ENCODE measurements around the gene PELI2. TPM values are rescaled to one million over a fixed set of nuclear protein-coding genes. Genes with fewer than 3 reads are reported as not detected.

The PELI2 gene
- total and polyA plus RNA-seq, 5 donors from 2014 or later: 0.07 to 5.8 (median 1.3) TPM

DNA sequence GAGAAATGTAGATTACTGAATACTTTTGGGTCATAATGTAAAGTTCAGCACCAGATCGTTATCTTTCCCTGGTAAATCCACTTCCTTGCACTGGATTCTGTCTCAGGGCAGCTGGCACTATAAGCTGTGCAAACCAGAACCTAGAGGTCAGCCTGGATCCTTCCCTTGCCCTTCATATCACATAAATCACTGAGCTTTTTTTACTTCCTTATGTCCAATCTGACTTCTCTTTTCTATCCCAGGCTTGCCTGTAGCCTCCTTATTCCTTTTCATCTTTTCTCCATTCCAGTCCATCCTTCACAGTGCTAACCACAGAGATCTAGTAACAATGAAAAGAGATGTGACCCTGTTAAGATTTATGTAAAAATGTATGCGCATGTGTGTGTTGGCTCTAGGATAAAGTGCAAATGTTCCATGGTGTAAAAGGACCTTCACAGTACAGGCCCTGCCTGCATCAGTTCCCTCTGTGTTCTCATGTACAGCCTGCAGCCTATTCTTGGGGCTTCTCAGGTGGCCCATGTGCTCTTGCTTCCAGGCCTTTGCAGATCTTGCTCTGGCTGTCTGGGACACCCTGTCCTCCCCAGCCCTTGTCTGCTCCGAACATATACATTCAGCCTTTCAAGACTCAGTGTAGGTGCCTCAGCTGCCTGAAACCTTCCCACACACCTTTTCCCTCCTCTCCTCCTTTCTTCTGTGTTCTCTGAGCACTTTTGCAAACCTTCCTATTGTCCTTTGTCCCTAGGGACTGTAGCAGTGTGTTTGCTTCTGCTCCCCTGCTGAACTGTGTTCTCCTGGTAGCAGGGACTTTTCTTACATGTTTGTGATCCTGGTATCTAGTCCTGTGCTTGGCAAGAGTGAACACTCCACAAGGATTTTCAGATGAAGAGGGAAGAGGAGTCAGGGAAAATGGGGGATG, 30.0 kb downstream of the PELI2 start:
- Mint-ChIP-seq H3K4me3 (no peak overlapping the region), H3K27ac (no peak overlapping the region)

DNA sequence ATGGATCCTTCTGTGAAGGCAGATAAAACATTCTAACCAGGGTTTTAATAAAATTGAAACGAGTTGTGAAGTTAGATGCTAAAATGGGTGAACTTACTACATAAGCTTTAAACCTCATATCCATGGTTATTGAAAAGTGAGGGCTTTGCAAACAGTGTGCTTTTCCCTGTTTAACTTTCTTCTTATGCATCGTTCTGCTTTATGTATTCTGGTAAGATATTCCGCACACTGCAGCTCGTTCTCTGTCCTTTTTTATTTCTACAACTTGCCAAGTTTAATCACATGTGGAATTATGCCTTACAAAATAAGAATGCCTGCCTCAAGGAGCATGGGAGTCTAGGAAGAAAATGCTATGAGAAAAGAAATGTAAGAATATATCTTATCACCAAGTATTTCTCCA, 30.9 kb downstream of the PELI2 start:
- Mint-ChIP-seq H3K4me3 (no peak overlapping the region), H3K4me1 (peaks cover 0 to 43% (median 11%) of the 10 kb centered on the region in 4 donors), H3K27ac (no peak overlapping the region), H3K36me3 (no peaks in the 10 kb centered on the region), H3K9me3 (no peaks in the 10 kb centered on the region), H3K27me3 (no peaks in the 10 kb centered on the region)
- H3K27me3 ChIP-seq (ENCODE audit: control insufficient read depth, insufficient read depth, low read length): no peaks in the 10 kb centered on the region
- ATAC-seq (ENCODE audit: low read depth in 2 of 2) (no peak), DNase-seq (no peak)
- no peaks in the 10 kb centered on the region for H3K4me1 ChIP-seq (ENCODE audit: control insufficient read depth, insufficient read depth, low read length, poor library complexity, severe bottlenecking)
- no peak overlapping the region for H3K4me3 ChIP-seq (ENCODE audit: low read depth, low read length)
- no peaks in the 10 kb centered on the region for H3K9me3 ChIP-seq (ENCODE audit: control insufficient read depth in 2 of 2, low read length in 2 of 2)
- no peaks in the 10 kb centered on the region for H3K36me3 ChIP-seq (ENCODE audit: control insufficient read depth, insufficient read depth, low read length)
- no peak overlapping the region for H3K27ac ChIP-seq (ENCODE audit: insufficient read depth, low read length, poor library complexity, severe bottlenecking)

More for the DNA sequence above, 30.0 kb downstream of the PELI2 start:
- no peaks in the 10 kb centered on the region for H3K27me3 Mint-ChIP-seq
- no peaks in the 10 kb centered on the region for H3K4me1 ChIP-seq (ENCODE audit: control insufficient read depth, insufficient read depth, low read length, poor library complexity, severe bottlenecking)
- H3K9me3 ChIP-seq (ENCODE audit: control insufficient read depth in 2 of 2, low read length in 2 of 2): no peaks in the 10 kb centered on the region
- no peak for DNase-seq
- no peaks in the 10 kb centered on the region for H3K9me3 Mint-ChIP-seq
- no peak overlapping the region for H3K4me3 ChIP-seq (ENCODE audit: low read depth, low read length)
- H3K4me1 Mint-ChIP-seq: peaks cover 0 to 39% (median 12%) of the 10 kb centered on the region in 4 donors
- no peak for ATAC-seq (ENCODE audit: low read depth in 2 of 2)
- no peaks in the 10 kb centered on the region for H3K36me3 Mint-ChIP-seq
- H3K27ac ChIP-seq (ENCODE audit: insufficient read depth, low read length, poor library complexity, severe bottlenecking): no peak overlapping the region
- H3K27me3 ChIP-seq (ENCODE audit: control insufficient read depth, insufficient read depth, low read length): peaks cover 2% of the 10 kb centered on the region
- no peaks in the 10 kb centered on the region for H3K36me3 ChIP-seq (ENCODE audit: control insufficient read depth, insufficient read depth, low read length)

DNA sequence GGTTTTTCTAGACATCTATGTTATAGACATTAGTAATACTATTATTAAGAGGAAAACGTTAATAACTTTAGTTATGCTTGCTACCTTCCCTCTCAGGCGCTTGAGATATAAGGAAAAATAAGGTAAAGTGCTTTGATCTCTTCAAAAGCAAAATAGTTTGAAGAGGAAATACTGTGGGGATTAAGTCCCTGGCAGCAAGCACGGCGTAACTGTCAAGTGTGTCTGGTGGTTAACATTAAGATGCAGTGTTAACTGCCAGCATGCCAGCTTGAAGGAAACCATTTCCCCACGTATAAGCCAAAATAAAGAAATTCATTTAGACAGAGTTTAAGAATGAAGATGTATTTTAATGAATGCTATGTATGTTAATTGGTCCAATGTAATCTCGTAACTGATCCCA, 31.8 kb downstream of the PELI2 start:
- Mint-ChIP-seq H3K36me3 (no peaks in the 10 kb centered on the region), H3K4me3 (no peak overlapping the region), H3K4me1 (peaks cover 0 to 51% (median 12%) of the 10 kb centered on the region in 4 donors), H3K27ac (no peak overlapping the region), H3K9me3 (no peaks in the 10 kb centered on the region), H3K27me3 (peaks cover 8% of the 10 kb centered on the region)
- no peak for DNase-seq
- H3K4me3 ChIP-seq (ENCODE audit: low read depth, low read length): no peak overlapping the region
- H3K36me3 ChIP-seq (ENCODE audit: control insufficient read depth, insufficient read depth, low read length): no peaks in the 10 kb centered on the region
- H3K27me3 ChIP-seq (ENCODE audit: control insufficient read depth, insufficient read depth, low read length): no peaks in the 10 kb centered on the region
- no peak for ATAC-seq (ENCODE audit: low read depth in 2 of 2)
- H3K27ac ChIP-seq (ENCODE audit: insufficient read depth, low read length, poor library complexity, severe bottlenecking): no peak overlapping the region
- H3K4me1 ChIP-seq (ENCODE audit: control insufficient read depth, insufficient read depth, low read length, poor library complexity, severe bottlenecking): no peaks in the 10 kb centered on the region
- H3K9me3 ChIP-seq (ENCODE audit: control insufficient read depth in 2 of 2, low read length in 2 of 2): no peaks in the 10 kb centered on the region

DNA sequence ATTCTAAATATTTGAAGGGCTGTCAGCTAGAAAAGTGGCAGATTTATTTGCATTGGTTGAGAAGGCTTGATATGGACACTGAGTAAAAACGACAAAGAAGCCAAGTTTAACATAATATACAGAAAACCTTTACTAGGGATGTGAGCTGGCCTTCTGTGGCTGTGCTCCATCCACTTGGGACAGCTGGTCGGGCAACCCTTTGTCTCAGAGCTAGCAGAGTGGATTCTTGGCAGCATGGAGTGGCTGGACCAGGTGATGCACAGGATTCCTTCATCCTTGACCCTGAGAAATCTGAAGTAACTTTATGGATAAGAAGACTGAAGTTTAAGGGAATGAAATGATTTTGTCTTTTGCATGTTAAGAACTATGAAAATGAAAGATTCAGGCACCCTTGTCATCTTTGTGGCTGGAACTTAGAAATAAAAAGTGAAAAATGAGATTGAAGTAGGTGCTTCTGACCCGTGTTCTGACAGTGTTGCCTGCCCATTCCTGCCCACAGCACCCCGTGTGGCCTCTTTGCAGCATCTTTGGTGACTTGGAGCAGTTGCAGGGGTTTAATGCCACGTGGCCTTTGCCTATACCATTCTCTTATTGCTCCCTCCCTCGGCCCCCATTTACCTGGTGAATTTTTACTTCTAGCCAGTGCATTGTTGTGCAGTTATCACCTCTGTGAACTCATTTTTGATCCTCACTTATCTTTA, 32.6 kb downstream of the PELI2 start:
- ATAC-seq (ENCODE audit: low read depth in 2 of 2): no peak
- Histone ChIP-seq H3K27me3 (ENCODE audit: control insufficient read depth, insufficient read depth, low read length) (no peaks in the 10 kb centered on the region), H3K4me1 (ENCODE audit: control insufficient read depth, insufficient read depth, low read length, poor library complexity, severe bottlenecking) (no peaks in the 10 kb centered on the region), H3K27ac (ENCODE audit: insufficient read depth, low read length, poor library complexity, severe bottlenecking) (no peak overlapping the region), H3K4me3 (ENCODE audit: low read depth, low read length) (no peak overlapping the region), H3K36me3 (ENCODE audit: control insufficient read depth, insufficient read depth, low read length) (no peaks in the 10 kb centered on the region), H3K9me3 (ENCODE audit: control insufficient read depth in 2 of 2, low read length in 2 of 2) (no peaks in the 10 kb centered on the region)
- no peak overlapping the region for H3K4me3 Mint-ChIP-seq
- peak overlapping the region in 1 of 3 donors; percentile 0 for H3K27ac Mint-ChIP-seq
- no peaks in the 10 kb centered on the region for H3K9me3 Mint-ChIP-seq
- no peaks in the 10 kb centered on the region for H3K36me3 Mint-ChIP-seq
- H3K4me1 Mint-ChIP-seq: peaks cover 0 to 48% (median 13%) of the 10 kb centered on the region in 4 donors
- DNase-seq: peak in 1 of 3 donors; percentile 20
- peaks cover 11% of the 10 kb centered on the region for H3K27me3 Mint-ChIP-seq

DNA sequence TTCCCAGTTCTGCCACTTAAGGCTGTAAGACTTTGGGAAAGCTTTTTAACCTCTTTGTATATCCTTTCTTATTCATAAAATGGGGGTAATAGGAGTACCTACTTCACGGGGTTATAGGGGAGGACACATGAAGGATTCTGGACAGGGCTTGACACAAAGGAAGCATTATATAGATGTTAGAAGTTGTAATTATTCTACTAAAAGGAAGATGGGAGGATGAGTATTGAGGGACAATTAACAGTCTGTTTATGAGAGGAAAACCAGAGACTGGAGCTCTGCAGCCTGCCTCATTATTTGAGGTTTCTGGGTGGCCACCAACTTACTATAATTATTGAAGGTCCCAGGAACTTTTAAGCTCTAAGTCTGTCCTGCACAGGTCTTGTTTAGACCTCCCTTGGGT, 34.0 kb downstream of the PELI2 start:
- Mint-ChIP-seq H3K36me3 (no peaks in the 10 kb centered on the region), H3K27me3 (peaks cover 11% of the 10 kb centered on the region), H3K4me1 (peaks cover 0 to 43% (median 12%) of the 10 kb centered on the region in 4 donors), H3K4me3 (no peak overlapping the region), H3K27ac (no peak overlapping the region), H3K9me3 (no peaks in the 10 kb centered on the region)
- no peak overlapping the region for H3K4me3 ChIP-seq (ENCODE audit: low read depth, low read length)
- ATAC-seq (ENCODE audit: low read depth in 2 of 2) (no peak), DNase-seq (no peak)
- H3K9me3 ChIP-seq (ENCODE audit: control insufficient read depth in 2 of 2, low read length in 2 of 2): no peaks in the 10 kb centered on the region
- no peaks in the 10 kb centered on the region for H3K27me3 ChIP-seq (ENCODE audit: control insufficient read depth, insufficient read depth, low read length)
- H3K36me3 ChIP-seq (ENCODE audit: control insufficient read depth, insufficient read depth, low read length): no peaks in the 10 kb centered on the region
- H3K4me1 ChIP-seq (ENCODE audit: control insufficient read depth, insufficient read depth, low read length, poor library complexity, severe bottlenecking): no peaks in the 10 kb centered on the region
- no peak overlapping the region for H3K27ac ChIP-seq (ENCODE audit: insufficient read depth, low read length, poor library complexity, severe bottlenecking)

DNA sequence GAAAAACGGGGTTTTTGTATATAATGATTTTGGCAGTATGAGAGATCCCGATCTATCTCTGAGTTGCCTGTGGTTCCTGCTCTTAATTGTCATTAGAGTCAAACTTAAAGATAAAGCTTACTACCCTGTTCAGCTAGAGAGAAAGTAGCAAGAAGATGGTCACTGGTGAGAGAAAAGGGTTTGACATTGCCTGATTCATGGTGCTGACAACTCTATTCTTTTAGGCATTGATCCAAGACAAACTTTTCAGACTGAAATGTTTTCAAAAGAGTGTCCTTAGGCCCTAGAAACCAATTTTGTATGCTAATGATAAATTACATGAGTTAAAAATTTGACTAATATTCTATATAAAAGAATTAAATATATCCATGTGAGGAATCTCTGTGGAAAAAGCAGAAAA, 35.1 kb downstream of the PELI2 start:
- Mint-ChIP-seq H3K36me3 (no peaks in the 10 kb centered on the region), H3K9me3 (no peaks in the 10 kb centered on the region), H3K27ac (no peak overlapping the region), H3K4me1 (peaks cover 0 to 34% (median 11%) of the 10 kb centered on the region in 4 donors), H3K27me3 (peaks cover 11% of the 10 kb centered on the region), H3K4me3 (no peak overlapping the region)
- Histone ChIP-seq H3K4me1 (ENCODE audit: control insufficient read depth, insufficient read depth, low read length, poor library complexity, severe bottlenecking) (no peaks in the 10 kb centered on the region), H3K4me3 (ENCODE audit: low read depth, low read length) (no peak overlapping the region), H3K27ac (ENCODE audit: insufficient read depth, low read length, poor library complexity, severe bottlenecking) (no peak overlapping the region), H3K27me3 (ENCODE audit: control insufficient read depth, insufficient read depth, low read length) (no peaks in the 10 kb centered on the region), H3K36me3 (ENCODE audit: control insufficient read depth, insufficient read depth, low read length) (no peaks in the 10 kb centered on the region), H3K9me3 (ENCODE audit: control insufficient read depth in 2 of 2, low read length in 2 of 2) (no peaks in the 10 kb centered on the region)
- DNase-seq (no peak), ATAC-seq (ENCODE audit: low read depth in 2 of 2) (no peak)

DNA sequence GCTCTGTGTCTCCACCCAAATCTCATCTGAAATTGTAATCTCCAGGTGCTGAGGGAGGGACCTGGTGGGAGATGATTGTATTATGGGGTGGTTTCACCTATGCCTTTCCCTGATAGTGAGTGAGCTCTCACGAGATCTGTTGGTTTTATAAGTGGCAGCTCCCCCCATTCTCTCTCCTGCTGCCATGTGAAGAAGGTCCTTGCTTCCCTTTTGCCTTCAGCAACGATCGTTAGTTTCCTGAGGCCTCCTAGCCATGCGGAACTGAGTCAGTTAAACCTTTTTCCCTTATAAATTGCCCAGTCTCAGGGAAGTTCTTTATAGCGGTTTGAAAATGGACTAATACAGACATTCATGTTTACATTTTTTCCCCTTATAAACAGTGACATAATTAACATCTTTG, 36.1 kb downstream of the PELI2 start:
- Histone ChIP-seq H3K4me1 (ENCODE audit: control insufficient read depth, insufficient read depth, low read length, poor library complexity, severe bottlenecking) (no peaks in the 10 kb centered on the region), H3K27ac (ENCODE audit: insufficient read depth, low read length, poor library complexity, severe bottlenecking) (no peak overlapping the region), H3K4me3 (ENCODE audit: low read depth, low read length) (no peak overlapping the region), H3K9me3 (ENCODE audit: control insufficient read depth in 2 of 2, low read length in 2 of 2) (no peaks in the 10 kb centered on the region), H3K36me3 (ENCODE audit: control insufficient read depth, insufficient read depth, low read length) (no peaks in the 10 kb centered on the region), H3K27me3 (ENCODE audit: control insufficient read depth, insufficient read depth, low read length) (no peaks in the 10 kb centered on the region)
- peaks cover 0 to 2% (median 0%) of the 10 kb centered on the region in 7 donors for H3K9me3 Mint-ChIP-seq
- H3K27ac Mint-ChIP-seq: no peak overlapping the region
- DNase-seq (no peak), ATAC-seq (ENCODE audit: low read depth in 2 of 2) (no peak)
- H3K27me3 Mint-ChIP-seq: peaks cover 11% of the 10 kb centered on the region
- no peaks in the 10 kb centered on the region for H3K36me3 Mint-ChIP-seq
- peaks cover 0 to 26% (median 9%) of the 10 kb centered on the region in 4 donors for H3K4me1 Mint-ChIP-seq
- peak overlapping the region in 1 of 4 donors; percentile 4 for H3K4me3 Mint-ChIP-seq

All from CD4-positive, CD25-positive, alpha-beta regulatory T cell (primary cell).